Lung (tissue), 12 donors: ENCODE measurements around the gene SMIM5. TPM values are rescaled to one million over a fixed set of nuclear protein-coding genes. Genes with fewer than 3 reads are reported as not detected.

Experiments used
- ATAC-seq: fragments of 200-7000 bp; cut with Tn5 transposase; one replicate; pipeline ENCODE4 v1.9.1; 2020; ENCODE audit warnings: moderate number of reproducible peaks; ENCODE audit not compliant: insufficient read depth, low FRiP score
- DNase-seq, 3 donors: peaks; one replicate each; pipeline ENCODE4 v3.0.0-alpha.2; 2013 to 2017
- H3K27ac ChIP-seq, 2 donors: one replicate each; pipeline ENCODE4 v1.5.1; 2013; ENCODE audit warnings: mild to moderate bottlenecking in 2 of 2, moderate library complexity in 2 of 2, control low read depth in 1 of 2, inconsistent platforms in 1 of 2, low read depth in 1 of 2, low read length in 1 of 2
- H3K27me3 ChIP-seq, 3 donors: one replicate each; pipeline ENCODE4 v1.5.1; 2013; ENCODE audit warnings: low read length in 2 of 3; ENCODE audit not compliant: control insufficient read depth in 3 of 3, insufficient read depth in 3 of 3
- H3K36me3 ChIP-seq, 4 donors: one replicate each; pipeline ENCODE4 v1.5.1; 2013; ENCODE audit warnings: low read length in 4 of 4, mild to moderate bottlenecking in 1 of 4, moderate library complexity in 1 of 4; ENCODE audit not compliant: control insufficient read depth in 4 of 4, insufficient read depth in 4 of 4
- H3K4me1 ChIP-seq, 5 donors: one replicate each; pipeline ENCODE4 v1.5.1; 2013; ENCODE audit warnings: low read length in 5 of 5, mild to moderate bottlenecking in 2 of 5, moderate library complexity in 1 of 5; ENCODE audit not compliant: control insufficient read depth in 5 of 5, insufficient read depth in 5 of 5
- H3K4me3 ChIP-seq: one replicate; pipeline ENCODE4 v1.5.1; 2013; ENCODE audit warnings: mild to moderate bottlenecking, control low read depth, moderate library complexity
- H3K9ac ChIP-seq, 2 donors: one replicate each; pipeline ENCODE4 v1.5.1; 2013; ENCODE audit warnings: low read length in 2 of 2, control low read depth in 1 of 2; ENCODE audit not compliant: insufficient read depth in 1 of 2
- H3K9me3 ChIP-seq, 4 donors: one replicate each; pipeline ENCODE4 v1.5.1; 2013; ENCODE audit warnings: low read length in 3 of 4, mild to moderate bottlenecking in 1 of 4, moderate library complexity in 1 of 4; ENCODE audit not compliant: control insufficient read depth in 4 of 4, insufficient read depth in 3 of 4
- WGBS, 2 donors: extraction: QIAGEN DNeasy Blood & Tissue Kit; methylation state at CpG; one replicate each; pipeline ENCODE4 v1.1.7; 2013; 5-methylcytosine and 5-hydroxymethylcytosine counted together
- polyA plus RNA-seq, 2 donors: library from polyadenylated mRNA; stranded (reverse); fragments of 200-250 nt; gene quantifications; one replicate each; pipeline ENCODE4 v1.2.1, GENCODE V29; 2013
- total RNA-seq, 2 donors: library from RNA; depleted of rRNA in 1 of 2; stranded (reverse); fragments of >200 nt in 1 of 2; gene quantifications; one replicate each; pipeline ENCODE4 v1.2.1, GENCODE V29; 2014 to 2021
- TF ChIP-seq, protein P1 (sequence below): IDR thresholded peaks from 2 replicates; pipeline ENCODE4 v1.5.1; 2012; ENCODE audit warnings: mild to moderate bottlenecking; ENCODE audit errors: control extremely low read depth, extremely low read depth
- donor health status: control.
- donor health status: control.
- donor health status: Bipolar disorder and iron deficiency.
- donor health status: healthy.
- donor health status: DM: yes; HTN: yes; CAD: no.

The SMIM5 gene
- total and polyA plus RNA-seq, 4 donors = 2.2 to 7.5 (median 3.9) TPM

DNA sequence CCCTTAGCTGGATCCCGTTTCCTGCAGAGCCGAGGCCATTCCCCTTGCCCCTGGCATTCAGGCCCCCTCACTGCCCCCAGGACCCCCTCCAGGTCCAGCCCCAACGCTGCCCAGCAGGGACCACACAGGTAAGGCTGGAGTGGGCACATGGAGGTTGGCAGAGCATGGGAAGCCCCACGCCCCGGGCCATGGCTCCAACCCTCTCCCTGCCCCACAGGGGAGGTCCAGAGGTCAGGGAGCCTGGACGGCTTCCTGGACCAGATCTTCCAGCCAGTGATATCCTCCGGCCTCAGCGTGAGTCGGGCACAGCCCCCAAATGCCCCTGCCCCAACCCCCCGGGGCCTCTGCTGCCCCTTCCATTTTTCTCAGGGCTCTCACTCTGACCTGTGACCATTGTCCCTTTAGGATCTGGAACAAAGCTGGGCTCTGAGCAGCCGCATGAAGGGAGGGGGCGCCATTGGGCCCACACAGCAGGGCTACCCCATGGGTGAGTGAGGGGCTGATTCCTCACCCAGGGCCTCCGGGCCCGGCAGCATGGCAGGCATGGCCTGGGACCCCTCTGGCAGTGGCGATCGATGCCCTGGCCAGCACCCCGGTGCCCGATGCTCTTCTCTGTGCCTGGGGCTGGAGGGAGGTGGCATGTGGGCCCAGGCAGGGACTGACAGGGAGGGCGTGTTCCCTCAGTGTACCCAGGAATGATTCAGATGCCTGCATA lies 18.5 kb upstream of the SMIM5 start:
- H3K9me3 ChIP-seq = no peaks in the 10 kb centered on the region
- 94 to 98% methylated on average over 19 of the region's 19 CpGs for WGBS, 2 donors
- no peak overlapping the region for H3K4me3 ChIP-seq
- no peak overlapping the region for H3K9ac ChIP-seq
- TF ChIP-seq, protein P1, sequence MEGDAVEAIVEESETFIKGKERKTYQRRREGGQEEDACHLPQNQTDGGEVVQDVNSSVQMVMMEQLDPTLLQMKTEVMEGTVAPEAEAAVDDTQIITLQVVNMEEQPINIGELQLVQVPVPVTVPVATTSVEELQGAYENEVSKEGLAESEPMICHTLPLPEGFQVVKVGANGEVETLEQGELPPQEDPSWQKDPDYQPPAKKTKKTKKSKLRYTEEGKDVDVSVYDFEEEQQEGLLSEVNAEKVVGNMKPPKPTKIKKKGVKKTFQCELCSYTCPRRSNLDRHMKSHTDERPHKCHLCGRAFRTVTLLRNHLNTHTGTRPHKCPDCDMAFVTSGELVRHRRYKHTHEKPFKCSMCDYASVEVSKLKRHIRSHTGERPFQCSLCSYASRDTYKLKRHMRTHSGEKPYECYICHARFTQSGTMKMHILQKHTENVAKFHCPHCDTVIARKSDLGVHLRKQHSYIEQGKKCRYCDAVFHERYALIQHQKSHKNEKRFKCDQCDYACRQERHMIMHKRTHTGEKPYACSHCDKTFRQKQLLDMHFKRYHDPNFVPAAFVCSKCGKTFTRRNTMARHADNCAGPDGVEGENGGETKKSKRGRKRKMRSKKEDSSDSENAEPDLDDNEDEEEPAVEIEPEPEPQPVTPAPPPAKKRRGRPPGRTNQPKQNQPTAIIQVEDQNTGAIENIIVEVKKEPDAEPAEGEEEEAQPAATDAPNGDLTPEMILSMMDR = no peak
- peaks cover 0 to 80% (median 20%) of the 10 kb centered on the region in 4 donors for H3K36me3 ChIP-seq
- ATAC-seq = no peak
- no peak for DNase-seq
- no peaks in the 10 kb centered on the region for H3K4me1 ChIP-seq
- no peaks in the 10 kb centered on the region for H3K27me3 ChIP-seq
- H3K27ac ChIP-seq = no peak overlapping the region

GRCh38 chr17:75615301-75615700 lies 17.9 kb upstream of the SMIM5 start:
- Histone ChIP-seq H3K9me3 (no peaks in the 10 kb centered on the region), H3K4me1 (no peaks in the 10 kb centered on the region), H3K9ac (no peak overlapping the region), H3K4me3 (no peak overlapping the region), H3K36me3 (peaks cover 0 to 82% (median 18%) of the 10 kb centered on the region in 4 donors), H3K27me3 (no peaks in the 10 kb centered on the region), H3K27ac (no peak overlapping the region)
- TF ChIP-seq, protein P1 = no peak
- WGBS, 2 donors = 95 to 96% methylated on average over 11 of the region's 11 CpGs
- DNase-seq = no peak
- ATAC-seq = no peak

- peaks cover 0 to 89% (median 16%) of the 10 kb centered on the region in 4 donors for H3K36me3 ChIP-seq
- no peak for DNase-seq
- H3K4me1 ChIP-seq = no peaks in the 10 kb centered on the region
- TF ChIP-seq, protein P1 = no peak
- no peak overlapping the region for H3K4me3 ChIP-seq
- WGBS, 2 donors = 90 to 91% methylated on average over 24 of the region's 24 CpGs
- no peak for ATAC-seq
- H3K27ac ChIP-seq = no peak overlapping the region
- H3K27me3 ChIP-seq = no peaks in the 10 kb centered on the region
- no peak overlapping the region for H3K9ac ChIP-seq
- no peaks in the 10 kb centered on the region for H3K9me3 ChIP-seq
These were observed 16.6 kb upstream of the SMIM5 start for GRCh38 chr17:75616521-75617122.
